Skeletal muscle tissue (tissue), 4 donors: ENCODE results near the gene ZFYVE26. TPM values are rescaled to one million over a fixed set of nuclear protein-coding genes. Genes with fewer than 3 reads are reported as not detected.
"Not testable (repeated sequence)": the region's sequence is repeated elsewhere in the genome, so short reads cannot be mapped to it uniquely, and the experiment has no call there.

Source experiments
- H3K27ac ChIP-seq: one replicate; pipeline ENCODE4 v1.7.0; 2013; ENCODE audit warnings: mild to moderate bottlenecking, low read depth, low read length, inconsistent platforms
- H3K27me3 ChIP-seq, 3 donors: one replicate each; pipeline ENCODE4 v1.7.0; 2013; ENCODE audit warnings: low read length in 3 of 3; ENCODE audit not compliant: control insufficient read depth in 3 of 3, insufficient read depth in 3 of 3
- H3K36me3 ChIP-seq, 3 donors: one replicate each; pipeline ENCODE4 v1.7.0; 2013; ENCODE audit warnings: low read length in 3 of 3; ENCODE audit not compliant: control insufficient read depth in 3 of 3, insufficient read depth in 3 of 3
- H3K4me1 ChIP-seq, 3 donors: one replicate each; pipeline ENCODE4 v1.7.0; 2013; ENCODE audit warnings: low read length in 3 of 3, mild to moderate bottlenecking in 3 of 3; ENCODE audit not compliant: control insufficient read depth in 3 of 3, insufficient read depth in 3 of 3
- H3K4me3 ChIP-seq, 3 donors: one replicate each; pipeline ENCODE4 v1.7.0; 2013; ENCODE audit warnings: low read length in 3 of 3
- H3K9ac ChIP-seq, 3 donors: one replicate each; pipeline ENCODE4 v1.7.0; 2013; ENCODE audit warnings: low read length in 3 of 3, mild to moderate bottlenecking in 3 of 3, moderate library complexity in 2 of 3, low read depth in 1 of 3
- H3K9me3 ChIP-seq, 3 donors: one replicate each; pipeline ENCODE4 v1.7.0; 2013; ENCODE audit warnings: low read length in 3 of 3; ENCODE audit not compliant: control insufficient read depth in 3 of 3
- total RNA-seq: library from RNA; depleted of rRNA; stranded (reverse); fragments of >200 nt; gene quantifications from one replicate; pipeline ENCODE4 v1.2.3, GENCODE V29; 2014
- donor health status: Osteomylitis.

The ZFYVE26 gene
- total RNA-seq, 1 donor from 2014 or later, result 21.9 TPM

DNA sequence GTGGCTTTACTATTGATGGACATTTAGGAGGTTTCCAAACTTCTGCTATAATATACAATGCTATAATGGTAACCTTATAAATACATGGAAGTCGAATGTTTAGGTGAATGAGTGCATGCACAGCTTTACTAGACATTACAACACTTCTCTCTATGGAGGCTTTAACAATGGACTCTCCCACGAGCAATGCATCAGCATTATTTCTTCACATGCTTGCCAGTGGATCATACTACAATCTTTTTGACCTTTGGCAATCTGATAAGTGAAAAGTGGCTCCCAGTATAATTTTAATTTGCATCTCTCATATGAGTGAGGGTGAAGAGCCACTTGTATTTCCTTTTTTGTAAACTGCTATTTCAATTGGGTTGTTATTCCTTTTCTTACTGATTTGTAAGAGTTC lies 96.5 kb downstream of the ZFYVE26 start:
- H3K27ac ChIP-seq, result no peak overlapping the region
- no peak overlapping the region for H3K9ac ChIP-seq
- no peaks in the 10 kb centered on the region for H3K36me3 ChIP-seq
- peaks cover 0 to 2% (median 0%) of the 10 kb centered on the region in 3 donors for H3K27me3 ChIP-seq
- H3K9me3 ChIP-seq, result no peaks in the 10 kb centered on the region
- peaks cover 11 to 15% (median 13%) of the 10 kb centered on the region in 3 donors for H3K4me1 ChIP-seq
- no peak overlapping the region for H3K4me3 ChIP-seq

DNA sequence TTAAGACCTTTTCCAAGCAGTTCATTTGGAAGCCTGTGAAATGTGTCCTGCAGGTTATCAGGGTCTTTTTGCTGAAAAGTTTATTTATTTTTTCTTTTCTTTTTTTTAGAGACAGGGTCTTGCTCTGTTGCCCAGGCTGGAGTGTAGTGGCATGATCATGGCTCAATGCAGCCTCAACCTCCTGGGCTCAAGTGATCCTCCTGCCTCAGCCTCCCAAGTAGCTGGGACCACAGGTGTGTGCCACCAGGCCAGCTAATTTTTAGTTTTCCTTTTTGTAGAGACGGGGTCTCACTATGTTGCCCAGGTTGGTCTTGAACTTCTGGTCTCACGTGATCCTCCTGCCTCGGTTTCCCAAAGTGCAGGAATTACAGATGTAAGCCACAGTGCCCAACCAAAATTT lies 97.0 kb downstream of the ZFYVE26 start:
- peaks cover 11 to 15% (median 13%) of the 10 kb centered on the region in 3 donors for H3K4me1 ChIP-seq
- H3K4me3 ChIP-seq, H3K9ac ChIP-seq, H3K9me3 ChIP-seq, H3K27ac ChIP-seq, H3K27me3 ChIP-seq, H3K36me3 ChIP-seq: not testable (repeated sequence)

DNA sequence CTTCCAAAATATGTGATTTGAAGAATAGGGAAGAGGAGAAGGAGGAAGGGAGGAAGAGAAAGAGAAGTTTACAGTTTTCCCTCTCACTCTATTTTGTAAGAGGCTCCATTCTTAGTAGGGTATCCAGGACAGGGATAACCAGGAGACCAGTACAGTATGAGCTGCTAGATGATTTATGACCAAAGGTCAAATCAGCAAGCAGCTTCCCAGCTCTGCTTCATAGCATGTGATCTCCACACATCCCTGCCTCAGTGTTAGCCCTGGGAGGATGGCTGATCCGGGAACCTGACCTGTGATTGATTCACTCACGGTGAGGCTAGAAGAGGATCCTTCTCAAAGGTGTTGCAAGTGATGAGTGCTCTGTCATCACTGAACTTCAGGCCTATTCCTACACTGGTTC lies 98.1 kb downstream of the ZFYVE26 start:
- H3K36me3 ChIP-seq, result no peaks in the 10 kb centered on the region
- H3K27me3 ChIP-seq, result no peaks in the 10 kb centered on the region
- no peak overlapping the region for H3K27ac ChIP-seq
- no peak overlapping the region for H3K4me3 ChIP-seq
- no peaks in the 10 kb centered on the region for H3K9me3 ChIP-seq
- H3K9ac ChIP-seq, result no peak overlapping the region
- H3K4me1 ChIP-seq, result peaks cover 11 to 15% (median 13%) of the 10 kb centered on the region in 3 donors

DNA sequence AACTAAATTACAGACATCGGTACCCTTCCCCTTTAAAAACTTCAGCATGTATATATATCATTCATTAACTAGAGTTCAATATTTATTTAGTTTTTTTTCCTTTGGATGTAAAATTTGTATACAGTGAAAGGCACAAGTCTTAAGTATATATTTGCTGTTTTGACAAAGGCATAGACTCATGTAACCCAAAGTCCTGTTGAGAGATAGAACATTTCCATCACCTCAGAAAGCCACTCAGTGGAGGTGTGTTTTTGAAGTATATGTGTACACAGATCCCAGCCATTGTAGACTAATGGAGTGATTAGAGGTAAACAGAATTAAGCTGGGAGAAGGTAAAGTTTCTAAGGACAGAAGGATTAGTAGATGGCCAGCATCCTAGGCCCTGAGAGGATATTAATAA lies 99.3 kb downstream of the ZFYVE26 start:
- no peaks in the 10 kb centered on the region for H3K27me3 ChIP-seq
- H3K27ac ChIP-seq, result no peak overlapping the region
- no peaks in the 10 kb centered on the region for H3K9me3 ChIP-seq
- no peak overlapping the region for H3K9ac ChIP-seq
- no peaks in the 10 kb centered on the region for H3K36me3 ChIP-seq
- H3K4me1 ChIP-seq, result peaks cover 3 to 8% (median 6%) of the 10 kb centered on the region in 3 donors
- H3K4me3 ChIP-seq, result no peak overlapping the region

DNA sequence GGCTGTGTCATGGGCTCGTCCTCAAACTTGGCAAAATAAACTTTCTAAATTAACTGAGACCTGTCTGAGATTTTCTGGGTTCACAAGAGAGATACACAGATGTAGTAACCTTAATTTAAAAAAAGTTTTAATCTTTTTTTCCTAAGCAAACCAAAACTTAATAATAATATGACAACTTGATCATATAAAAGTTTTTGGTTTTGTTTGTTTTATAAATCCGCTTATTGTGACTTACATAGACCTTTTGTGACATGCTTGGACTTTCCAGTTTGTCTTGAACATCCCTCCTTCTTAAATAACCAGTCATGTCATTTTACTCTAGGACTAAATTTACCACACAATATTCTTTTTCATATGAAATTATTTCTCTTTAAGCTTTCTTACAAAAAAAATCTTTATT lies 106.2 kb downstream of the ZFYVE26 start:
- no peak overlapping the region for H3K9ac ChIP-seq
- H3K9me3 ChIP-seq, result no peaks in the 10 kb centered on the region
- no peak overlapping the region for H3K27ac ChIP-seq
- no peaks in the 10 kb centered on the region for H3K4me1 ChIP-seq
- H3K4me3 ChIP-seq, result no peak overlapping the region
- no peaks in the 10 kb centered on the region for H3K27me3 ChIP-seq
- H3K36me3 ChIP-seq, result no peaks in the 10 kb centered on the region

DNA sequence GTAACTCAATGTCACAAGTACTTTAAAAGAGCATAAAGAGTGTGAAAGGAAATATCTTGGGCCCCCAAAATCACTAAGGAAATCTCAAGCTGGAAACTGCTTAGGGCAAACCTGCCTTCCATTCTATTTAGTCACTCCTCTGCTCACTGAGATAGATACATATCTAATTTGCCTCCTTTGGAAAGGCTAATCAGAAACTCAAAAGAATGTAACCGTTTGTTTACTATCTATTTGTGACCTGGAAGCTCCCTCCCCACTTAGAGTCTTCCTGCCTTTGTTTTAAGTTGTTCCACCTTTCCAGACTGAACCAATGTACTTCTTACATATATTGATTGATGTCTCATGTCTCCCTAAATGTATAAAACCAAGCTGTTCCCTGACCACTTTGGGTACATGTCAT lies 106.6 kb downstream of the ZFYVE26 start:
- H3K4me1 ChIP-seq, H3K27ac ChIP-seq, H3K4me3 ChIP-seq, H3K36me3 ChIP-seq, H3K9ac ChIP-seq, H3K9me3 ChIP-seq, H3K27me3 ChIP-seq: not testable (repeated sequence)

DNA sequence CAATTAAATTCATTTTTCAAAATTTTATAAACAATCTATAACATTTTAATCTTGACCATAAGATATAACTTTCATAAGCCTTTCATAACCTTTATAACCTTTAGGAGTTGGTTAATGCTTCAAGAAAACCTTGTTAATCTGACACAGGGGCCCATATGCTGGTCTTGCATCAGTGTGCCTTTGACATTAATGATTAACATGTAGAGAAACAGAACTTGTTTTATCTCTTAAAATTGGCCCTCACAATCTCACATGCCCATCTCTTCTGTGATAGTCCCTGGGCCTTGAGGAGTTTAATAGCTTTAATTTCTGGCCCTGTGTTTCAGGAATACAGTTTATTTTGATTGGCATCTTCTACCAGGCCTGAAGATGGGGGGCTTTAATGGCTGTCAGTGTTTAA lies 107.0 kb downstream of the ZFYVE26 start:
- H3K36me3 ChIP-seq, H3K27me3 ChIP-seq, H3K9me3 ChIP-seq, H3K4me1 ChIP-seq, H3K9ac ChIP-seq, H3K4me3 ChIP-seq, H3K27ac ChIP-seq: not testable (repeated sequence)

DNA sequence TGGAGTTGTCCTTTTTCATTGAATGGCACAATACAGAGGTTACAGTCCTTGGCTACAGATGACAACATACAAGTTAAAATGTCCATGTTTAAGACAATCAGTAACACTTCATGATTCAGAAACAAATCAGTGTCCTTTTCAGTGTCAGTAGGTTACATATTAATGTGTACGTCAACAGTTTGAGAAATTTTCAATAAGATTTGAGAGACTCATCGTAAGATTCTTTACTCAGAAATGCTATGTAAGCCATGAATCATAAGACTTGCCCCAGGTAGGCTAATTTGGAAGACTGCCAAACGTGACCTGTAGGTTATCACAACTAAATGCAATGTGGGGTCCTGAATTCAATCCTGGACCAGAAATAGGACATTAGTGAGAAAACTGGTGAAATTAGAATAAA lies 111.2 kb downstream of the ZFYVE26 start:
- Histone ChIP-seq H3K9me3 (no peaks in the 10 kb centered on the region), H3K27me3 (no peaks in the 10 kb centered on the region), H3K9ac (no peak overlapping the region), H3K4me3 (no peak overlapping the region), H3K4me1 (no peaks in the 10 kb centered on the region), H3K36me3 (no peaks in the 10 kb centered on the region), H3K27ac (no peak overlapping the region)

DNA sequence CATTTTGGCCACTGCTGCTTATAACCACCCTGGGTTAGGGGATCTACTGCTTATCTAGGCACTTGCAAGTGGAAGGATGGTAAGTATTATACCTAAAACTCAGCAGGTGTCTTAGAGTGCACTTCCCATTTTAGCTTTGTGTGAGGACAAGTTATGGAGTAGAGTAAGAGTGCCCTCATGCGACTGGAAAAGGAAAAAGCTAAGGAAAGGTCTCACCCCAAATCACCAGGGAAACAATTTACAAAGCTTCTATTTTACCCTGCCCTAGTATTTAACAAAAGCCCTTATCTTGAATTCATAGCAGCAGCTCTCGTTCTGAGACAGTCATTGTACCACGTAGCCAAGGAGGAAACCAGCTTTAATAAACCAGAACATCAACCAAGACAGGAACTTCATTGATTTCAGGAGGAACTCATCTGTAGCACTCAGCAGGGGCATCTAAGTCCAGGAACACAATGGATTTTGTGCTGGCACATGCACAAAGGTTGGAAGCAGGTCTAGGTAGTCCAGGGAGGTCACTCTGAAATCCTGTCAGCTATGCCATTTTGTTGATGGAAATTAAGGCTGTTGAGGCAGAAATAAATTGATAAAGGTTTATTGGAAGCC lies 111.8 kb downstream of the ZFYVE26 start:
- Histone ChIP-seq H3K4me1 (no peaks in the 10 kb centered on the region), H3K27ac (no peak overlapping the region), H3K27me3 (no peaks in the 10 kb centered on the region), H3K36me3 (no peaks in the 10 kb centered on the region), H3K9me3 (no peaks in the 10 kb centered on the region), H3K4me3 (no peak overlapping the region), H3K9ac (no peak overlapping the region)

DNA sequence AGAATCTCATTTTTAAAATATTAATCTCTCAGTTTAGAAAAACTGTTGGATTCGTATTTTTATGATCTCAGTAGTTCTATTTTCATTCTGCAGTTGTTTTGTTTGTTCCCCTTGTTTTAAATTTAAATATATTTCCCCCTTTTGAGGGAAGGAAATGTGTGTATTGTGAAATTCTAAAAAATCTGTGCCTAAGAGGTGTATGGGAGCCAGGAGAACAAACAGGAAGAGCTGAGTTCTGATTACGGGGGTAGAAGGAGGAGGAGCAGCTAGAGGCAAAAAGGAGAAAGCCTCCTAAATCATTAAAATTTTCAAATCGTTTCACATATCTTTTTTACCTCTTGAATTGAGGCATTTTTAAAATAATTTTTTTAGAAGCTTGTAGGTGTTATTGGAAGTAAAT lies 112.4 kb downstream of the ZFYVE26 start:
- H3K27ac ChIP-seq, result no peak overlapping the region
- no peak overlapping the region for H3K4me3 ChIP-seq
- no peaks in the 10 kb centered on the region for H3K4me1 ChIP-seq
- H3K36me3 ChIP-seq, result no peaks in the 10 kb centered on the region
- H3K9me3 ChIP-seq, result no peaks in the 10 kb centered on the region
- H3K27me3 ChIP-seq, result no peaks in the 10 kb centered on the region
- H3K9ac ChIP-seq, result no peak overlapping the region

DNA sequence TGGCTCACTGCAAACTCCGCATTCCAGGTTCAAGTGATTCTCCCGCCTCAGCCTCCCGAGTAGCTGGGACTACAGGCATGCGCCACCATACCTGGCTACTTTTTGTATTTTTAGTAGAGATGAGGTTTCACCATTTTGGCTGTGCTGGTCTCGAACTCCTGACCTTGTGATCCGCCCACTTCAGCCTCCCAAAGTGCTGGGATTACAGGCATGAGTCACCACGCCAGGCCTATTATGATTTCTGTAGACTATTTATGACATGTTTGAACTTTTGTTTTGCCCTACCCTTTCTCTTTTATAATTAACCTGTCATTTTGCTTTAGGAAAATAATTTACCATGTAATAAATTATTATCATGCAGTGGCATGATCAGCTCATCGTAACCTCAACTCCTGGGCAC lies 114.9 kb downstream of the ZFYVE26 start, which contains the start of gene RDH12:
Gene RDH12 (plus strand): TSS at position 395 of the 400 bp plus-strand sequence. CDS start 20,757 bp downstream, outside the sequence.
- not testable (repeated sequence) for H3K9me3 ChIP-seq, H3K27me3 ChIP-seq, H3K4me1 ChIP-seq, H3K9ac ChIP-seq, H3K4me3 ChIP-seq, H3K36me3 ChIP-seq, H3K27ac ChIP-seq
